Upper lobe of left lung (tissue), 4 donors: Measurements from ENCODE around the gene ADAMTS14.

Experiments used
- CTCF ChIP-seq, 6 experiments: fragments of 450-650 bp in 4 of 6; fragments of 200-600 bp in 2 of 6; sonication (generic) in 2 of 6; IDR thresholded peaks; one replicate each; pipeline ENCODE4 v1.5.1; 2016 to 2019; ENCODE audit warnings: antibody characterized with exemption in 6 of 6
- POLR2A ChIP-seq, 4 donors: fragments of 450-650 bp; IDR thresholded peaks; one replicate each; pipeline ENCODE4 v1.5.1; 2016 to 2017; ENCODE audit warnings: antibody characterized with exemption in 4 of 4, mild to moderate bottlenecking in 2 of 4

DNA sequence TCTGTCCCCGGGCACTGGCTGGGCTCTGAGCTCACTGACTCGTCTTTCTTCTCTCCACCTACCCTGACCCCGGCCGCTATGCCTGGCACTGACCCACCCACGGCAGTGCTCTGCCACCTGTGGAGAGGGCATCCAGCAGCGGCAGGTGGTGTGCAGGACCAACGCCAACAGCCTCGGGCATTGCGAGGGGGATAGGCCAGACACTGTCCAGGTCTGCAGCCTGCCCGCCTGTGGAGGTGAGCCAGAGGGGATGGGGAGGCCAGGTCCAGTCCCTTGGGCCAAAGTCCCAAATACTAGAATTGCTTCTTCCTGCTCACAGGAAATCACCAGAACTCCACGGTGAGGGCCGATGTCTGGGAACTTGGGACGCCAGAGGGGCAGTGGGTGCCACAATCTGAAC is 85.5 kb downstream of the ADAMTS14 start:
- TF ChIP-seq CTCF (IDR thresholded peaks at IDR 0.05) (no peak), POLR2A (IDR thresholded peaks at IDR 0.05) (no peak)
